Astrocyte (in vitro differentiated cells and primary cell): ENCODE data around the gene TMBIM4.

ENCODE experiments used
- CTCF ChIP-seq: IDR thresholded peaks from 2 replicates; pipeline ENCODE4 v1.5.1; 2011; ENCODE audit warnings: low read depth, mild to moderate bottlenecking, inconsistent platforms, low read length, moderate library complexity; ENCODE audit not compliant: insufficient read depth
- EZH2 ChIP-seq: IDR thresholded peaks from 2 replicates; pipeline ENCODE4 v1.6.1; 2012; ENCODE audit warnings: mild to moderate bottlenecking, low read length, inconsistent platforms; ENCODE audit not compliant: insufficient read depth

- no peak for TF ChIP-seq CTCF
- no peak for TF ChIP-seq EZH2
Observed at GRCh38 chr12:66117242-66117641, 52.6 kb downstream of the TMBIM4 start.
